Measurements from ENCODE around the gene GRK5. TPM values are rescaled to one million over a fixed set of nuclear protein-coding genes. Genes with fewer than 3 reads are reported as not detected.

GRK5 gene
- total RNA-seq, 1 experiment from 2014 or later = 2.3 TPM

DNA sequence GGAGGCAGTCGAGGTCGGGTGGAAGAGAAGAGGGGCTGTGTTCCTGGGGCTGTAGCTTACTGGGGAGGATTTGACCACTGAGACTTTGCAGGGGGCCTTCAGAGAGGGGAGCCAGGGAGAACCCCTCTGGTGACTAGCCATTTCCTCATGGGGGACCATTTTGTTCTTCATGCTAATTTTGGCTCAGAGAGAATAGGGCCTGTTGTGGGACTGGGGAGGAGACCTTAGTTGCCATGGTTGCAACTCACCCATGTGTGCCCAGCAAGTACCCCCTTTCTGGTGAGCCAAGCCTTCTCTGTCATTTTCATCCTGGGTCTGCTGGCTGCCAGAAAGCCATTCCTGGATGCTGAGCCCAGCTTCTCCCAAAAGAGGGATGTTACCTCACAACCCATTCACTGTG lies 120.9 kb downstream of the GRK5 start (continued):
- no peak for TF ChIP-seq E2F1 (CRISPR knock-in tag; IDR thresholded peaks at IDR 0.05)
- TF ChIP-seq ZNF317 (CRISPR knock-in tag; IDR thresholded peaks at IDR 0.05; ENCODE audit: borderline replicate concordance, low read depth) = no peak
- no peak for TF ChIP-seq RORB (CRISPR knock-in tag; IDR thresholded peaks at IDR 0.05)

DNA sequence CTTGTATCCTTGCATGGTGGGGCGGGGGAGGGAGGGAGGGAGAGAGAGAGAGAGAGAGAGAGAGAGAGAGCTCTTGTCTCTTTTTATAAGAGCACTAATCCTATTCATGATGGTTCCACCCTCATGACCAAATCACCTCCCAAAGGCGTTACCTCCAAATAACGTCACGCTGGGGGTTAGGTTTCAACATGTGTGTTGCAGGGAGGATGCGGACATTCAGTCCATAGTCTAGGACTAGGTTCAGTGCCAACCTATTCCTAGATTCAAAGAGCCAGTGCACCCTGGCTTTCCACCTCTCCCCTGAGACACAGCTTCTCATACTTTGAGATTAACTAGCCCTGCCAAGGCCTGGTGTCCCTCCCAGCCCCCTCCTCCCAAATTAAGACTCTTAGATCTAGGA lies 123.0 kb downstream of the GRK5 start:
- Mint-ChIP-seq H3K4me1 (no peaks in the 10 kb centered on the region), H3K27ac (no peak overlapping the region), H3K36me3 (no peaks in the 10 kb centered on the region), H3K4me3 (no peak overlapping the region), H3K27me3 (ENCODE audit: low read depth) (no peaks in the 10 kb centered on the region), H3K9me3 (no peaks in the 10 kb centered on the region)
- no peak for ATAC-seq
- CTCF ChIA-PET = interaction anchor here (0.6 to 3.0 kb wide), 5 partner anchors 22 to 159 kb away, joined by 3 to 8 read pairs (median 3); no protein-coding TSS in a partner anchor
- POLR2A ChIA-PET = interaction anchor here (0.6 kb wide), 1 partner anchor 58 kb away, joined by 4 read pairs; no protein-coding TSS in a partner anchor
- TF ChIP-seq ZNF396 (CRISPR knock-in tag; IDR thresholded peaks at IDR 0.05; ENCODE audit: borderline replicate concordance) (no peak), ZNF423 (CRISPR knock-in tag; IDR thresholded peaks at IDR 0.05) (no peak), USF1 (CRISPR knock-in tag; IDR thresholded peaks at IDR 0.05) (no peak), CREM (CRISPR knock-in tag; IDR thresholded peaks at IDR 0.05) (no peak), ATF2 (CRISPR knock-in tag; IDR thresholded peaks at IDR 0.05; ENCODE audit: borderline replicate concordance, low read depth) (no peak)
- TF ChIP-seq, protein P1, sequence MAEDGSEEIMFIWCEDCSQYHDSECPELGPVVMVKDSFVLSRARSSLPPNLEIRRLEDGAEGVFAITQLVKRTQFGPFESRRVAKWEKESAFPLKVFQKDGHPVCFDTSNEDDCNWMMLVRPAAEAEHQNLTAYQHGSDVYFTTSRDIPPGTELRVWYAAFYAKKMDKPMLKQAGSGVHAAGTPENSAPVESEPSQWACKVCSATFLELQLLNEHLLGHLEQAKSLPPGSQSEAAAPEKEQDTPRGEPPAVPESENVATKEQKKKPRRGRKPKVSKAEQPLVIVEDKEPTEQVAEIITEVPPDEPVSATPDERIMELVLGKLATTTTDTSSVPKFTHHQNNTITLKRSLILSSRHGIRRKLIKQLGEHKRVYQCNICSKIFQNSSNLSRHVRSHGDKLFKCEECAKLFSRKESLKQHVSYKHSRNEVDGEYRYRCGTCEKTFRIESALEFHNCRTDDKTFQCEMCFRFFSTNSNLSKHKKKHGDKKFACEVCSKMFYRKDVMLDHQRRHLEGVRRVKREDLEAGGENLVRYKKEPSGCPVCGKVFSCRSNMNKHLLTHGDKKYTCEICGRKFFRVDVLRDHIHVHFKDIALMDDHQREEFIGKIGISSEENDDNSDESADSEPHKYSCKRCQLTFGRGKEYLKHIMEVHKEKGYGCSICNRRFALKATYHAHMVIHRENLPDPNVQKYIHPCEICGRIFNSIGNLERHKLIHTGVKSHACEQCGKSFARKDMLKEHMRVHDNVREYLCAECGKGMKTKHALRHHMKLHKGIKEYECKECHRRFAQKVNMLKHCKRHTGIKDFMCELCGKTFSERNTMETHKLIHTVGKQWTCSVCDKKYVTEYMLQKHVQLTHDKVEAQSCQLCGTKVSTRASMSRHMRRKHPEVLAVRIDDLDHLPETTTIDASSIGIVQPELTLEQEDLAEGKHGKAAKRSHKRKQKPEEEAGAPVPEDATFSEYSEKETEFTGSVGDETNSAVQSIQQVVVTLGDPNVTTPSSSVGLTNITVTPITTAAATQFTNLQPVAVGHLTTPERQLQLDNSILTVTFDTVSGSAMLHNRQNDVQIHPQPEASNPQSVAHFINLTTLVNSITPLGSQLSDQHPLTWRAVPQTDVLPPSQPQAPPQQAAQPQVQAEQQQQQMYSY (CRISPR knock-in tag; IDR thresholded peaks at IDR 0.05) = no peak
- no peak for DNase-seq (ENCODE audit: low spot score)

- ChIA-PET POLR2A (interaction anchor here (0.6 kb wide), 1 partner anchor 58 kb away, joined by 4 read pairs; no protein-coding TSS in a partner anchor), CTCF (interaction anchor here (0.6 to 3.0 kb wide), 4 partner anchors 114 to 158 kb away, joined by 3 to 8 read pairs (median 4); no protein-coding TSS in a partner anchor)
- ATAC-seq = no peak
- no peak overlapping the region for H3K27ac Mint-ChIP-seq
- DNase-seq (ENCODE audit: low spot score) = no peak
- no peaks in the 10 kb centered on the region for H3K4me1 Mint-ChIP-seq
- H3K36me3 Mint-ChIP-seq = no peaks in the 10 kb centered on the region
- no peaks in the 10 kb centered on the region for H3K9me3 Mint-ChIP-seq
- H3K4me3 Mint-ChIP-seq = no peak overlapping the region
- H3K27me3 Mint-ChIP-seq (ENCODE audit: low read depth) = no peaks in the 10 kb centered on the region
- TF ChIP-seq, protein P2, sequence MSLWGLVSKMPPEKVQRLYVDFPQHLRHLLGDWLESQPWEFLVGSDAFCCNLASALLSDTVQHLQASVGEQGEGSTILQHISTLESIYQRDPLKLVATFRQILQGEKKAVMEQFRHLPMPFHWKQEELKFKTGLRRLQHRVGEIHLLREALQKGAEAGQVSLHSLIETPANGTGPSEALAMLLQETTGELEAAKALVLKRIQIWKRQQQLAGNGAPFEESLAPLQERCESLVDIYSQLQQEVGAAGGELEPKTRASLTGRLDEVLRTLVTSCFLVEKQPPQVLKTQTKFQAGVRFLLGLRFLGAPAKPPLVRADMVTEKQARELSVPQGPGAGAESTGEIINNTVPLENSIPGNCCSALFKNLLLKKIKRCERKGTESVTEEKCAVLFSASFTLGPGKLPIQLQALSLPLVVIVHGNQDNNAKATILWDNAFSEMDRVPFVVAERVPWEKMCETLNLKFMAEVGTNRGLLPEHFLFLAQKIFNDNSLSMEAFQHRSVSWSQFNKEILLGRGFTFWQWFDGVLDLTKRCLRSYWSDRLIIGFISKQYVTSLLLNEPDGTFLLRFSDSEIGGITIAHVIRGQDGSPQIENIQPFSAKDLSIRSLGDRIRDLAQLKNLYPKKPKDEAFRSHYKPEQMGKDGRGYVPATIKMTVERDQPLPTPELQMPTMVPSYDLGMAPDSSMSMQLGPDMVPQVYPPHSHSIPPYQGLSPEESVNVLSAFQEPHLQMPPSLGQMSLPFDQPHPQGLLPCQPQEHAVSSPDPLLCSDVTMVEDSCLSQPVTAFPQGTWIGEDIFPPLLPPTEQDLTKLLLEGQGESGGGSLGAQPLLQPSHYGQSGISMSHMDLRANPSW (CRISPR knock-in tag; conservative IDR thresholded peaks at IDR 0.05; ENCODE audit: low read depth) = no peak
- TF ChIP-seq HMGA2 (CRISPR knock-in tag; IDR thresholded peaks at IDR 0.05) (no peak), E2F4 (CRISPR knock-in tag; IDR thresholded peaks at IDR 0.05; ENCODE audit: borderline replicate concordance, low read depth) (no peak), ZNF396 (CRISPR knock-in tag; IDR thresholded peaks at IDR 0.05; ENCODE audit: borderline replicate concordance) (no peak), MYBL2 (CRISPR knock-in tag; IDR thresholded peaks at IDR 0.05) (no peak), ZNF671 (CRISPR knock-in tag; IDR thresholded peaks at IDR 0.05) (no peak), ZBTB21 (CRISPR knock-in tag; IDR thresholded peaks at IDR 0.05; ENCODE audit: borderline replicate concordance) (no peak), OVOL2 (CRISPR knock-in tag; IDR thresholded peaks at IDR 0.05; ENCODE audit: borderline replicate concordance) (no peak), HMGXB4 (CRISPR knock-in tag; IDR thresholded peaks at IDR 0.05) (no peak), JAZF1 (CRISPR knock-in tag; IDR thresholded peaks at IDR 0.05) (no peak), TP53 (CRISPR knock-in tag; IDR thresholded peaks at IDR 0.05) (no peak)
- TF ChIP-seq, protein P3, sequence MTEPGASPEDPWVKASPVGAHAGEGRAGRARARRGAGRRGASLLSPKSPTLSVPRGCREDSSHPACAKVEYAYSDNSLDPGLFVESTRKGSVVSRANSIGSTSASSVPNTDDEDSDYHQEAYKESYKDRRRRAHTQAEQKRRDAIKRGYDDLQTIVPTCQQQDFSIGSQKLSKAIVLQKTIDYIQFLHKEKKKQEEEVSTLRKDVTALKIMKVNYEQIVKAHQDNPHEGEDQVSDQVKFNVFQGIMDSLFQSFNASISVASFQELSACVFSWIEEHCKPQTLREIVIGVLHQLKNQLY (CRISPR knock-in tag; IDR thresholded peaks at IDR 0.05) = no peak
Measured at GRCh38 chr10:119331061-119331460, 123.7 kb downstream of the GRK5 start.
